Coronary artery (tissue), 2 donors: ENCODE results near the gene NECAB3.

Experiments used
- DNase-seq: peaks from one replicate; pipeline ENCODE4 v3.0.0-alpha.2; 2017; ENCODE audit warnings: low spot score
- H3K27ac ChIP-seq, 2 donors: fragments of 200-600 bp; sonication (generic); one replicate each; pipeline ENCODE4 v1.5.1; 2016 to 2019
- H3K4me3 ChIP-seq: fragments of 200-600 bp; sonication (generic); 2 replicates; pipeline ENCODE4 v1.5.1; 2016; ENCODE audit warnings: mild to moderate bottlenecking, moderate library complexity
- TF ChIP-seq, protein P1 (sequence below): fragments of 200-600 bp; sonication (generic); IDR thresholded peaks from one replicate; pipeline ENCODE4 v1.5.1; 2019; ENCODE audit warnings: antibody characterized with exemption

The NECAB3 gene

DNA sequence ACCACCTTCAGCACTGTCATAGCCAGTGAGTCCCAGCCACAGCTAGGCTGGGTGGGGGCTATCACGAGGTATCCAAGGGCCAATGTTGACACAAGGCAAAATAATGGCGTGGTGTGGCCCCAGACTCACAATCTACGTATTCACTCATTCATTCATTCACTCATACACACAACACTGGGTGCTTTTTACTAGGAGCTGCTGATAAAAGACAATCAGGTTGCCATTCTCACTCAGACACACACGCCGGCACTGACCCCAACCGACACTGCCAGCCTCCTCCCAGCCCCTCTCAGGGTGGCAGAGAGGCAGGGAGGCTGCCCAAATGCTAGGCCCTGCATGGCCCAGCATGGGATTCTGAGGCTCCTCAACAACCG is 13.6 kb downstream of the NECAB3 start:
- no peak overlapping the region for H3K4me3 ChIP-seq

DNA sequence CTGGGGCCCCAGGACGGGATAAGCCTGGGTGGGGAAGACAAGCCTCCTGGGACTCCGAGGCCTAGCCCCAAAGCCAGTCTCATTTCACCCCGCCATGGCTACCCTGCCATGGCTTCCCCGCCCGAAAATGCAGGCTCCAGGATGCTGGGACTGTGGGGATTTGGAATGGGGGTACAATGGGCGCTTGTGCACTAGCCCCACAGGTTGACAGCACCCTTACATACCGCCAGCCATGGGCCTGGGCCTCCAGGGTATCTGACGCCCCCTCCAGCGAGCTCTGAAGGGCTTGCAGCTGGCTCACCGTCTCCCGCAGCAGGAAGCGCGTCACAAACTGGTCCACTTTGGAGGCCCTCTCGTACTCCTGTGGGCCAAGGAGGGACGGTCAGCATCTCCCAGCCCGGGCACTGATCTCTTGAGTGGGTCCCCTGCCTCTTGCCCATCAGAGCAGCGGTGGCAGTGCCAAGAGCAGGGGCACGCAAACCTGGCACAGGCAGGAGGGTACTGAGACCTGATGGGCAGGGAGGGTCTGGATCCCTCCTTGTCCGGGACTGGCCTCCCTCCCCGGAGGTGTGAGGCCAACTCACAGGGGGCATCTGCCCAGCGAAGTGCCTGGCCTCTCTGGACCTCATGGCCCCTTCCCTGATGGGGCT is 14.1 kb downstream of the NECAB3 start:
- Histone ChIP-seq H3K4me3 (no peak overlapping the region), H3K27ac (no peak overlapping the region)
- TF ChIP-seq, protein P1, sequence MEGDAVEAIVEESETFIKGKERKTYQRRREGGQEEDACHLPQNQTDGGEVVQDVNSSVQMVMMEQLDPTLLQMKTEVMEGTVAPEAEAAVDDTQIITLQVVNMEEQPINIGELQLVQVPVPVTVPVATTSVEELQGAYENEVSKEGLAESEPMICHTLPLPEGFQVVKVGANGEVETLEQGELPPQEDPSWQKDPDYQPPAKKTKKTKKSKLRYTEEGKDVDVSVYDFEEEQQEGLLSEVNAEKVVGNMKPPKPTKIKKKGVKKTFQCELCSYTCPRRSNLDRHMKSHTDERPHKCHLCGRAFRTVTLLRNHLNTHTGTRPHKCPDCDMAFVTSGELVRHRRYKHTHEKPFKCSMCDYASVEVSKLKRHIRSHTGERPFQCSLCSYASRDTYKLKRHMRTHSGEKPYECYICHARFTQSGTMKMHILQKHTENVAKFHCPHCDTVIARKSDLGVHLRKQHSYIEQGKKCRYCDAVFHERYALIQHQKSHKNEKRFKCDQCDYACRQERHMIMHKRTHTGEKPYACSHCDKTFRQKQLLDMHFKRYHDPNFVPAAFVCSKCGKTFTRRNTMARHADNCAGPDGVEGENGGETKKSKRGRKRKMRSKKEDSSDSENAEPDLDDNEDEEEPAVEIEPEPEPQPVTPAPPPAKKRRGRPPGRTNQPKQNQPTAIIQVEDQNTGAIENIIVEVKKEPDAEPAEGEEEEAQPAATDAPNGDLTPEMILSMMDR = no peak
- no peak for DNase-seq

More for the DNA sequence above, 13.6 kb downstream of the NECAB3 start:
- H3K27ac ChIP-seq = no peak overlapping the region
- no peak for DNase-seq
- TF ChIP-seq, protein P1 = no peak

DNA sequence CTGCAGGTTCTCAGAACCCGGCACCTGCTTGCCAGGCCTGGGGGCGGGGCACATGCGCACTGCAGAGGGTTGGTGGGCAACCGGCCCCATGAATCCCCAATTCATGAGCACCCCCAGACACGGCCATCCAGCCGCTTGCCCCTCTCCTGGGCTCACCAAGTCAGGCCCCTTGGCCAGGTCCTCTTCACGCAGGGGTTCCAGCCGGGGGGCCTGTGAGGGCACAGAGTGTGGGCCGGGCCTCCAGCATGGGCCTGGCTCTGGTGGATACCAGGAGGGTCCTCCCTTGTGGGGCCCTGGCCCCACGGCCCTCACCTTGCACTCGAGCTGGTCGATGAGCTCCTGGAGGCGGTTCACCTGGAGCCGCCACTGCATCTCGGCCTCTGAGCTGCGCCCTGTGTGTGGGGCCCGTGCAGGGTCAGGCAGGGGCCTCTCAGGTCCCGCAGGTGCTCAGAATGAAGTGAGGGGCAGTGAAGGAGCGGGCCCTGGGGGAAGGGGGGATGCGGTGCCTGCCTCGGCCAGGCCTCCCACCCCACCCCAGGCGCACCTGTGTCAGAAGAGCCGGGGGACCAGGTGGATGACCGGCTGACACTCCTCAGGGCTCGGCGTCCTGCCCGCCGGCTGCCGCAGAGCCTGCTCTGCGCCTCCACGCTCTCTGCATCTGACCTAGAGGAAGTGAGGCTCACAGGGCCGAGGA is 14.7 kb downstream of the NECAB3 start:
- H3K4me3 ChIP-seq = no peak overlapping the region
- no peak overlapping the region for H3K27ac ChIP-seq
- TF ChIP-seq, protein P1 = no peak
- DNase-seq = no peak

DNA sequence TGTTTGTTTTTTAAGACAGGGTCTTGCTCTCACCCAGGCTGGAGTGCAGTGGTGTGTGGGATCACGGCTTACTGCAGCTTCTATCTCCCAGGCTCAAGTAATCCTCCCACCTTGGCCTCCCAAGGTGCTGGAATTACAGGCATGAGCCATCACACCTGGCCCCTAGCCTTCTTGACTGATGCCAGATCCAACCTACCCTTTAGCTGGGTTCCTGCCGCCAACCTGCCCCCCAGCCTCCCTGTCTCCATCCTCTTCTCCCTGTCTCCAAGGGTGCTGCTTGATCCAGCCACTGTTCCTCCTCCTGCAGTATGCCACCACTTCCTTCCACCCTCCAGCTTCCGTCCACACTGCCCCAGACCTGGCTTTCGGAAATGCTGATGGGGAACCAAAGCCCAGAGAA is 15.3 kb downstream of the NECAB3 start:
- no peak for DNase-seq
- H3K27ac ChIP-seq = no peak overlapping the region
- H3K4me3 ChIP-seq = no peak overlapping the region
- TF ChIP-seq, protein P1 = no peak

DNA sequence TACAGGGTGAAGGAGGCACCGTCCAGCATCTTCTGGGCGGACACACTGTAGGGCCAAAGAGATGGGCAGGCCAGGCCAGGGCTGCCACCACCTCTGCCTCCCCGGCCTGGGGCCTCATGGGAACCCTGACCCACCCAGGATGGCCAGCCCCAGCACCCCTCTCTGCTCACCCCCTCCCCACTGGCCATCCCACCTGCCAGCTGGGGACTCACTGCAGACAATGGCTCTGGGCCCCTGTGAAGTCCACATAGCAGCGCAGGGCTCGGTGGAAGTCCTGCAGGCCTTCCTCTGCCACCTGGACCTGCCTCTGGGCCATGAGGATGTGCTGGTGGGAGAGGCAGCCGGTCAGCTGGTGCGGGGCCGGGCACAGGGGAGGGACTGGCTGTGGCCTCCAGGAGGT is 15.7 kb downstream of the NECAB3 start:
- TF ChIP-seq, protein P1 = no peak
- Histone ChIP-seq H3K27ac (no peak overlapping the region), H3K4me3 (no peak overlapping the region)
- DNase-seq = no peak

DNA sequence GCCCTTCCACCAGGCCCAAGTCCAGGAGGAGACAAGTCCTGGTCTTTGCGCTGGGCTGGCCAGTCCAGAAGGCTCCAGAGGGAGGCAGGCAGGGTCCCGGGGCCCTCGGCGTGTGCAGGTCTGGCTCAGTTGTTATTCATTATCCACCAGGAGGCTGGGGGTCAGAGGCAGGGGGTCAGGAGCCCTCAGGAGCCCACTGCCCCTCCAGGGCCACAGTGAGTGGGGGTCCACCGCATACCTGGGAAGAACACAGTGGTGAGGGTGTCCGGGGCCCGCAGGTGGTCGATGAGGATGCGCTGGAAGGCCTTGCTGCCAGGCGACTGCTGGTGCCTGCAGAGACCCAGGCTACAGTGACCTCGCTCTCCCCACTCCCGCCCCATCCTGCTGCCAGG is 16.5 kb downstream of the NECAB3 start:
- no peak for DNase-seq
- H3K4me3 ChIP-seq = no peak overlapping the region
- H3K27ac ChIP-seq = no peak overlapping the region
- TF ChIP-seq, protein P1 = no peak
